T-helper 17 cell (primary cell): ENCODE data around the gene SOX9. TPM values are rescaled to one million over a fixed set of nuclear protein-coding genes. Genes with fewer than 3 reads are reported as not detected.

Experiments used
- ATAC-seq: fragments of 150-1000 bp; cut with Tn5 transposase; 2 replicates; pipeline ENCODE4 v1.10.0; 2021; ENCODE audit warnings: mild to moderate bottlenecking, moderate library complexity
- DNase-seq, 3 donors: peaks; one replicate each; pipeline versions ENCODE4 v3.0.0 to v3.0.0-alpha.2; 2020 to 2021
- H3K9me3 ChIP-seq: one replicate; pipeline ENCODE4 v1.7.0; 2013; ENCODE audit warnings: low read length, mild to moderate bottlenecking; ENCODE audit not compliant: control insufficient read depth, poor library complexity, severe bottlenecking
- H3K27ac Mint-ChIP-seq: one replicate; pipeline ENCODE4 v1.8.0; 2022; ENCODE audit warnings: mild to moderate bottlenecking, moderate library complexity, mixed read lengths
- H3K27me3 Mint-ChIP-seq: one replicate; pipeline ENCODE4 v1.8.0; 2022; ENCODE audit warnings: mixed read lengths
- H3K36me3 Mint-ChIP-seq: one replicate; pipeline ENCODE4 v1.8.0; 2022; ENCODE audit warnings: low read depth, mixed read lengths
- H3K4me1 Mint-ChIP-seq: one replicate; pipeline ENCODE4 v1.8.0; 2022; ENCODE audit warnings: mild to moderate bottlenecking, mixed read lengths
- H3K4me3 Mint-ChIP-seq: one replicate; pipeline ENCODE4 v1.8.0; 2022; ENCODE audit warnings: mild to moderate bottlenecking, moderate library complexity, mixed read lengths
- total RNA-seq, 4 donors: library from RNA in 2 of 4; stranded (reverse) in 2 of 4; gene quantifications; one replicate each; pipeline ENCODE4 v1.2.3 and lab custom pipeline; 2022 to 2026

Gene SOX9
- total RNA-seq, 2 donors from 2014 or later, result not detected

- peaks cover 2% of the 10 kb centered on the region for H3K27me3 Mint-ChIP-seq
- no peak overlapping the region for H3K27ac Mint-ChIP-seq
- no peak for ATAC-seq
- H3K9me3 ChIP-seq, result no peaks in the 10 kb centered on the region
- peaks cover 1% of the 10 kb centered on the region for H3K4me1 Mint-ChIP-seq
- DNase-seq, result no peak
- H3K36me3 Mint-ChIP-seq, result no peaks in the 10 kb centered on the region
- H3K4me3 Mint-ChIP-seq, result no peak overlapping the region
These were observed 45.1 kb downstream of the SOX9 start for GRCh38 chr17:72165867-72166439.

DNA sequence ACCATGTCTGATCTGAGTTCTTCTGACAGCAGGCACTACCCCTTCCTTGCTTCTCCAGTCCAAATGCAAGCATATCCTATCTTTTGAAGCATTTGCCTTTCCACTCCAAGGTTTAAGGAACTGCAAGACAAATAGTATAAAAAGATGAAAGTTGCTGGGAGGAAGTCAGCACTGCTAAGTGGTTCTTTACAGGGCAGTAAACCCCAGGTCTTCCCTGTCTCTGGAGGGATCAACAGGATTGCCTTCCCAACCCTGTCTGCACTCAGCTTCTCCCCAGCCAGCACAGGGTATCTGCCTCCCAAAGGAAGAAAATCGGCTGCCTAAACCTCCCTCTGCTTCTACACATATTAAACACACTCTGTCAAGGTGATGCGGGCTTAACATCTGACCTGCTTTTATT lies 46.8 kb downstream of the SOX9 start:
- H3K27ac Mint-ChIP-seq, result no peak overlapping the region
- H3K4me3 Mint-ChIP-seq, result no peak overlapping the region
- H3K4me1 Mint-ChIP-seq, result peaks cover 3% of the 10 kb centered on the region
- H3K36me3 Mint-ChIP-seq, result no peaks in the 10 kb centered on the region
- no peaks in the 10 kb centered on the region for H3K9me3 ChIP-seq
- ATAC-seq (no peak), DNase-seq (no peak)
- peaks cover 8% of the 10 kb centered on the region for H3K27me3 Mint-ChIP-seq

- ATAC-seq (no peak), DNase-seq (no peak)
- Mint-ChIP-seq H3K4me1 (peaks cover 3% of the 10 kb centered on the region), H3K27ac (no peak overlapping the region), H3K4me3 (no peak overlapping the region), H3K27me3 (peaks cover 8% of the 10 kb centered on the region), H3K36me3 (no peaks in the 10 kb centered on the region)
- H3K9me3 ChIP-seq, result no peaks in the 10 kb centered on the region
These were observed 49.0 kb downstream of the SOX9 start for GRCh38 chr17:72169823-72170222.

- no peak for DNase-seq
- Mint-ChIP-seq H3K4me3 (no peak overlapping the region), H3K36me3 (no peaks in the 10 kb centered on the region), H3K27me3 (peaks cover 8% of the 10 kb centered on the region), H3K4me1 (peaks cover 3% of the 10 kb centered on the region), H3K27ac (no peak overlapping the region)
- H3K9me3 ChIP-seq, result no peaks in the 10 kb centered on the region
- ATAC-seq, result no peak
These were observed 51.2 kb downstream of the SOX9 start for GRCh38 chr17:72171703-72172667.

GRCh38 chr17:72173499-72174116 lies 52.8 kb downstream of the SOX9 start:
- H3K9me3 ChIP-seq, result no peaks in the 10 kb centered on the region
- no peak overlapping the region for H3K27ac Mint-ChIP-seq
- ATAC-seq (no peak), DNase-seq (no peak)
- no peak overlapping the region for H3K4me3 Mint-ChIP-seq
- peaks cover 8% of the 10 kb centered on the region for H3K27me3 Mint-ChIP-seq
- peaks cover 3% of the 10 kb centered on the region for H3K4me1 Mint-ChIP-seq
- no peaks in the 10 kb centered on the region for H3K36me3 Mint-ChIP-seq

GRCh38 chr17:72175263-72175662 lies 54.4 kb downstream of the SOX9 start:
- H3K27me3 Mint-ChIP-seq, result peaks cover 8% of the 10 kb centered on the region
- no peak overlapping the region for H3K4me3 Mint-ChIP-seq
- H3K4me1 Mint-ChIP-seq, result peaks cover 3% of the 10 kb centered on the region
- no peak for DNase-seq
- no peaks in the 10 kb centered on the region for H3K9me3 ChIP-seq
- ATAC-seq, result no peak
- no peaks in the 10 kb centered on the region for H3K36me3 Mint-ChIP-seq
- H3K27ac Mint-ChIP-seq, result no peak overlapping the region
